Activated CD4-positive, alpha-beta T cell treated with anti-CD3 and anti-CD28 coated beads for 4 hours (primary cell): Measurements from ENCODE around the gene HOXD4.

Experiments used
- DNase-seq, 2 donors: peaks; one replicate each; pipeline ENCODE4 v3.0.0-alpha.2; 2020

The HOXD4 gene

DNA sequence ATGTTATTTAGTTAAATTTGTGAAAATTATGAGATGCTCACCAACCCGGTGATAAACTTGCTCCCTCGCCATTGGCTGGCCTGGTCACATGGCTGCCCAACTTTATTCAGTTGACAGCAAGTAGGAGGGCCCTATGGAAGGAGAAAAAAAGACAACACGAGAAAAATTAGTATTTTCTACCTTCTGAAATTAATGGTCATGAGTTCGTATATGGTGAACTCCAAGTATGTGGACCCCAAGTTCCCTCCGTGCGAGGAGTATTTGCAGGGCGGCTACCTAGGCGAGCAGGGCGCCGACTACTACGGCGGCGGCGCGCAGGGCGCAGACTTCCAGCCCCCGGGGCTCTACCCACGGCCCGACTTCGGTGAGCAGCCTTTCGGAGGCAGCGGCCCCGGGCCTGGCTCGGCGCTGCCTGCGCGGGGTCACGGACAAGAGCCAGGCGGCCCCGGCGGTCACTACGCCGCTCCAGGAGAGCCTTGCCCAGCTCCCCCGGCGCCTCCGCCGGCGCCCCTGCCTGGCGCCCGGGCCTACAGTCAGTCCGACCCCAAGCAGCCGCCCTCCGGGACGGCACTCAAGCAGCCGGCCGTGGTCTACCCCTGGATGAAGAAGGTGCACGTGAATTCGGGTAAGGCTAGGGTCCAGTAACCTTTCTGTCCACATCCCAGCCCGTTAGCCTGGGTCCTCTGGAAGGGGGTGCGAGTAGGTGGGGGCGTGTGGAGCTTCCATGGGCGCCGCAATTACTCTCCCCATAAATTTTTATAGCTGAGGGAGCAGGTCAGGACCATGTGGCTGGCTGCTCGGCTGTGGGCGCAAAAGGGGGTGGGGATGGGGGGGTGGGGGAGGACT, at the start of gene HOXD4:
HOXD4 (plus strand) TSS at position 109 of the 846 bp plus-strand sequence; CDS start at position 193, 84 bp downstream.
- DNase-seq = no peak

DNA sequence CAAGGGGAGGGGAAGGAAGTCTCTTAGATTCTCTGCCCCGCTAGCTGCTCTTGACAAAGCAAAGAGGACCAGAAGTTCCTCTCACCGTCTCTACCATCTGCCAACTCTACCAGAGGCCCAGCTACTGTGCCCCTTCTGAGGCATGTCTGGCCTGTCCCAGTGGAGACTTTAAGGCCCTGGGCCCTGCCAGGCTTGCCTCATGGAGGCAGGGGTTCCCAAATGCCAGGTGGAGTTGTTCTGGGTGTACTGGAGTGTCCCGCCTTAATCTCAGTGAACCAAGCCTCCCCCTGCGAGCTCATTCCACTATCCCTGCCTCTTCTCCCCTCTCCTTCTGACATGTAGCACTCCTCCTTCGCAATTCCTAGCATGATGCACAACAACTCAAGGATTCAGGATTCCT, 49.5 kb upstream of the HOXD4 start:
- DNase-seq = no peak

DNA sequence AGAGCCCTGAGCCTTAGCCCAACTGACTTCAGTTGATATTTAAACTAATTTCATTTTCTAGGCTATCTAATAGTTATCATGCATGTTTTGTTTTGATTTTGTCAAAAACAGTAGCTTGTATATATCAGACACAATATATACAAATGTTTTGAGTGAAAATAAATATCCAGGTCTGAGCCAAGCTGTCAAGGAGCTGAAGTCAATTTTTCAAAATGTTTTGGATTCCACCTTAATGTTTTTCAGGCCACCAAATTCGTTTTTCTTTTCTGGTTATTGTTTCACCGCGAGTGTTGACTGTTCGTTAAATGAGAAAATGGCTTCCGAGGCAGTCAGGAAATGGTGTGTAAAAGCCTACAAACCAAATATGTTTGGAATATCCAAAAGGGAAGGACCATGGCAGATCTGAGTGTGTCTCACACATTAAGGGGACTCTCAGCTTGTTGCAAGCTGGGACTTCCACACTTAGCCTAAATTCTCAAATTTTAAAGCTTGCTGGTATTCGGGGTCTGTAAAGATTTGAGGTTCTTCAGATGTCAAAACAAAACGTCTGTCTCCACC, 49.0 kb upstream of the HOXD4 start:
- no peak for DNase-seq

DNA sequence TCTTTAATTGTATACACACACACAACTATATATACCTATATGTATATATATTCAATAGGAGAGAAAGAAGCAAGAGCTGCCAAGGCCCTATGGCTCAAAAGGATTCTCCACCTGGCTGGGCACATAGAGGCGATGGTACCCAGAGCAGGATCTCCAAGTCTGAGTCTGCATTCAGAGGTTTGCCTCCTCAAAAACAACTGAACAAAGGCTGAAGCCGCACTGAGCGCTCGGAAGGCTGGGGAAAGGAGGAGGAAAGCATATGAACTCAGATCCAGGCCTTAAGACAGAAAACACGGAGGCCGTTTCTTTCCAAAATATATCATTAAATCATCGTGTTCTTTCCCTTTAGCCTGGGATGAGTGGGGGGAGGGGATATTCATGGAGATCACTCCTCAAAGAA, 48.2 kb upstream of the HOXD4 start:
- no peak for DNase-seq

DNA sequence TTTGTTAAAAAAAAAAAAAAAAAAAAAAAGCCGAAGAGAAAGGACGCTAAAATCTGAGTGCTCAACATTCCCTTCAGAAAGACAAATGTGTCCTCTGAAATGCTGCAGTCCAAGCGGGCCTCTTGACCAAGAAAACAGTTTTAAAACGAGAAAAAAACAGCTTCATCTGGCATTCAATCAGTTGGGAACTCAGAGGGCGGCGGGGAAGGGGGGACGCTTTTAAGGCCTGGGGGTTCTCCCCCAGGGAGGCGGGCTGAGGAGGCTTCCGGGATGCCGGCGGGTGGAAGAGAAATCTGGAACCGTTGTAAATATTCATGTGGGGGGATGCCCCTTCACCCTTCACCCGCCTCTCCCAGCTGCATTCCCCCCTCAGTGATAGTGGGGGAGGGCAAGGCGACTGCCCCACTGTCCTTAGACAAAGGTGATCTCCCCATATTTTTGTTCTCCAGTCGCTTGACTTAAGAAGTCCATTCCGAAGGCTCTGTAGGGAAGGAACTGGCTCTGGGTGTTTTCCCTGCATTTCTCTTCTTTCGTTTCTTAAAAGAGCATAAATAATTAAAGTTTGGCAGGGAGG, 47.5 kb upstream of the HOXD4 start:
- DNase-seq = no peak

DNA sequence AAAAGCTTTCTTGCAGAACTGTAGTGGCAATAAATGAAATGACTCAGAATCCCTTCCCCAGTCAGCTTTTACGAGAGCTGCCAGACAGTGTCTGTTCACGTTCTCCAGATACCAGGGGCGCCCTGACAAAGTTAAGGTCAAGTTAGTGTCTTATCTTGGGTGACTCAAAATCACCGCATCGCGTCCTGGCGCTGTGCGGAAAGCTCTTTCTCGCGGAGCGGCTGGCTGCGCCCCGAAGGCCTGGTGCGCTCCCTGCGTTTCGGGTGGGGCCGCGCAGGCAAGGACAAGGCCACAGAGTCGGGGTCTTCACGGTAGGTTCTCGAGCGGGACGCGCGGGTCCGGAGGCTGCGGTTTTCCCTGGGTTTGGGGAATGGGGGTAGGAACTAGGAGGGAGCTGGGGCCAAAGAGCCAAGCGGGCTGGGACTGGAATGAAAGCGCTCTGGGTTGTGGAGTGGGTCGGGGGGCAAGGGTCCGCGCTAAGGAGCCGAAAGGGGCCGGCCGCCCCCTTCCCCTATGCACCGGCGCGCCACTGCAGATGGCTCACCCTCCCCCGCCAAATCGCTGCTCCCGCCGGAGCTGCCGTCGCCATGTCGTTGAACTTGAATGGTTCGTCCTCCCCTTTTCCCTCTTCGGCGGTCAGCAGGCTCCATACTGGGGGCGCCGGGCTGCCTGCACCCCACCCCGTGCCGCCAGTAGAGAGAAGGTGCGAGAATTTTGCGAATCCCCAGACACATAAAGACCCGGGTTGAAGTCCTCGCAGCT, 46.9 kb upstream of the HOXD4 start:
- DNase-seq = no peak

DNA sequence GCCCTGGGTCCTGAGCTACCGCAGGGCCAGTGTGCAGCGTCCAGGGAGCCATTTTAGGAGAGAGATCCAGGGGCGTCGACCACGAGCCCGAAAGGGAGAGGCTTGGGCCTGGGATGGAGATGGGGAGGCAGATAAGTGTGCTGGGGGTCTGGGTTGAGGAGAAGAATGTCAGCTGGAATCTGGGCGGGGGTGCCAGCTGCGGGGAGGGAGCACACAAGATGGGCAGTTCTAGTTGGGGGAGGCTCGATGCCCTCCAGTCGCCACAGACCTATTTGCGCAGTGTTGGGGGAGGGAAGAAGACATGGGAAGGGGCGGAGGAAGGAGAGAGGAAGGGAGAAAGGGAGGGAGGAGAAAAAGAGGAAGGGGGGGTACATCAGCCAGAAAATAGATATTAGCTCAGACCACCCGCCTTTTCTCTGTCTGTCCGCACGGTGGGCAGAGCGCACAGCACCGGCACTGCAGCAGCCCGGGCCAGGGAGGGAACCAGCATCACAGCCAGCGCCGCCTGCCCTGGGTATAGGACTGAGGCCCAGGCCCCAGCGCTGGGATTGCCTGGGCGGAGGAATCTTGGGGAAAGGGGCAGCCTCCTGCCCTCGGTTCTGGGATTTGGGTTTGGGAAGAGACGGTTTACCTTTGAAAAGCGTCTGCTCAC, 46.1 kb upstream of the HOXD4 start:
- DNase-seq = no peak

DNA sequence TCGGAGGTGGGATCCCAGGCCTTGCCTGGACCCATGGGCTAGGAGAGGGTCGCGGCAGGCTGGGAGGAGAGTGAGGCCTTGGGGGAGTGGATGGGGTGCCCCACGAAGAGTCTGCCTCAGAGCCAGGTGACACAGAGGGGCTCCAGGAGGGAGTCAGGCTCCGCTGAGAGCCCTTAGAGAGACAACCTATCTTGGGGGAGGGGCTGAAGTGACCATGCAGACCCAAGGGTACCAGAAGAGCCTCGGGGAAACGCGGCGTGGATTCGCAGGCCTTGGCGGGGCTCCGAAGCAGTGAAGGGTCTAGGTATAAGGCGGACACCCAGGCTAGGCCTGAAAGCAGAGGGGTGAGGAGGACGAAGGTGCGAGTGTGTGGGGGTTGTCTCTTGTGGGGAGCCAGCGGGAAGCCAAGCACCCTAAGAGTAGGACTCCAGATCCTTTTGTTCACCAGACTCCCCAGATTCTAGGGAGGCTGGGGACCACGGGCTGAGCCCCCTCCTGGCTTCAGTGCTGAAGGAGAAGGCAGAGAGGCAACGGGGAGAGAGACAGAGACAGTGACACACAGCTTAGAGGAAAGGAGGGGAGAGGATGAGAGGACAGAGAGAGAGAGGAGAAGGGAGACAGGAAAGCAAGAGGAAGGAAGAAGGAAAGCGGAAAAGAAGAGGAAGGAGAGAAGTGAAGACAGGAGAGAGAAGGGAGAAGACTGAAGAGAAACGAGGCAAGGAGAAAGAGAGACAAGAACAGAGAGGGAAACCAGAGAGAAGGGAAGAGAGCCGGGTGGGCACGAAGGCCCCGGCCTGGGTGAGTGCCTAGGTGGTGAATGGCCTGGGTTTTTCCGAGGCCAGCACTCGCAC, 45.4 kb upstream of the HOXD4 start:
- no peak for DNase-seq

DNA sequence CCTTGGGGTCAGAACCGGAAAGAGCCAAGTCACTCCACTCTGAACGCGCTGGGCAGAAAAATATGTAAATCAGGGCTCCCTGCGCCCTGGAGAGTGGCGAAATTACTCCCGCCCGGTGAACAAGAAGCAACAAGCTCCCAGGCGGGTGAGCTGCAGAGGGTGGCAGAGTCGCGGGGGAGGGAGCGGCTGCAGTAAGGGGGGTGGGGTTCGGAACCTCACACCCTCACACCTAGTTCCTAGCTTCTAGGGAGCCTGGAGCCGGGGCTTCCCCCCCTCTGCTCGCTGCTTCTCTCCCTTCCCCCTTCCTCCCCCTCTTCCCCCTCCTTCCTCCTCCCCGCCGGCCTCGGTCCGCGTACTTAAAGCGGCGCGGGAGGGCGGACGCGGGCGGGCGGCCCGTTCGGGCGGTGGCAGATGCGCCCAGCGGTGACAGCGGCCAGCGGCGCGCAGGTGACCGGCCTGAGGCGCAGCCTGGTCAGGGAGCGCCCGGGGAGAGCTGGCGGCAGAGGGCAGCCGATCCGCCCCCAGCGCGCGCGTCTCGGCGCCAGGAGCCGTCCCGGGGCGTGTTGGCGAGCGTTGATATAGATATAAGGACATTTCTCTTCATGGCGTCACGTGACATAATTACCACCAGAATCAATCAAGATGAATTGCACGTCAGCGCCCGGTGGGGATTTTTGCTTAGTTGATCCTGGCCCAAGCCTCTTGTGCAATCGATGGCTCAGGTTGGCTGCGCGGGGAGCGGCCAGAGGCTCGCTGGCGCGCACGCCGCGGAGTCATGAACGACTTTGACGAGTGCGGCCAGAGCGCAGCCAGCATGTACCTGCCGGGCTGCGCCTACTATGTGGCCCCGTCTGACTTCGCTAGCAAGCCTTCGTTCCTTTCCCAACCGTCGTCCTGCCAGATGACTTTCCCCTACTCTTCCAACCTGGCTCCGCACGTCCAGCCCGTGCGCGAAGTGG, 44.5 kb upstream of the HOXD4 start, which contains the start of gene HOXD11:
HOXD11 (plus strand) TSS at position 700 of the 959 bp plus-strand sequence; CDS start at position 776, 76 bp downstream.
- DNase-seq = no peak

DNA sequence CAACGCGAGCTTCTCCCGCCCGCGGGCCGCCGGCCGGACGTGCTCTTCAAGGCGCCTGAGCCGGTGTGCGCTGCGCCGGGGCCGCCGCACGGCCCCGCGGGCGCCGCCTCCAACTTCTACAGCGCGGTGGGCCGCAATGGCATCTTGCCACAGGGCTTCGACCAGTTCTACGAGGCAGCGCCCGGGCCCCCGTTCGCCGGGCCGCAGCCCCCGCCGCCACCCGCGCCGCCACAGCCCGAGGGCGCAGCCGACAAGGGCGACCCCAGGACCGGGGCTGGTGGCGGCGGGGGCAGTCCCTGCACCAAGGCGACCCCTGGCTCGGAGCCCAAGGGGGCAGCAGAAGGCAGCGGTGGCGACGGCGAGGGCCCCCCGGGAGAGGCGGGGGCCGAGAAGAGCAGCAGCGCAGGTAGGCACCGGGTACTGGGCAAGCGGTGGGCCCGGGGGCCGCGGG, 43.6 kb upstream of the HOXD4 start:
- DNase-seq = no peak

DNA sequence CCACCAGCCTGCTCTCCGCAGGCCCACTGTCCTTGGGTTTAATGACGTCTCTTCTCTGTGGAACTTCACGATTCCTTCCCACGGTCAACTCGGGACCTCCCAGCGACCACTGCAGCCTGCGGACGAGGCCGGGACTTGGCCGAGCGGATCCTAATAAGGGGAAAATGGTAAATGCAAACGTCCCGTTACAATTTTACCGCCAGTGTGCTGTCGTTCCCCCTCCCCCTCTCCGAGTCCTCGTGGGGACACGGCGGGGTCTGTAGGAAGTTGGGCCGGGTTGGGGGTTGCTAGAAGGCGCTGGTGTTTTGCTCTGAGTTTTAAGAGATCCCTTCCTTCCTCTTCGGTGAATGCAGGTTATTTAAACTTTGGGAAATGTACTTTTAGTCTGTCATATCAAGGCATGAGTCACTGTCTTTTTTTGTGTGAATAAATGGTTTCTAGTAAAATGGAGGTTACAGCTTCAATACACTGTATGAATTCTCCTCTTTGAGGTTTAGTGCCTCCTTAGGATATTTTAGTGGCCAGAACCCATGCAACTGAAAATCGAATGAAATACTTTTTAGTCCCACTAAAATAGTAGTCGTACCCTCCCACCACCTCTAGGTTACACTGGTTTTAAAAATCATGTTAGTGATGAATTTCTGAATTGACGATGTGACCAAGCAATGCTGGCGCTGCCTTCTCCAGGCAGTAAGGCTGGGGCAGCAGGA, 42.0 kb upstream of the HOXD4 start:
- DNase-seq = no peak

DNA sequence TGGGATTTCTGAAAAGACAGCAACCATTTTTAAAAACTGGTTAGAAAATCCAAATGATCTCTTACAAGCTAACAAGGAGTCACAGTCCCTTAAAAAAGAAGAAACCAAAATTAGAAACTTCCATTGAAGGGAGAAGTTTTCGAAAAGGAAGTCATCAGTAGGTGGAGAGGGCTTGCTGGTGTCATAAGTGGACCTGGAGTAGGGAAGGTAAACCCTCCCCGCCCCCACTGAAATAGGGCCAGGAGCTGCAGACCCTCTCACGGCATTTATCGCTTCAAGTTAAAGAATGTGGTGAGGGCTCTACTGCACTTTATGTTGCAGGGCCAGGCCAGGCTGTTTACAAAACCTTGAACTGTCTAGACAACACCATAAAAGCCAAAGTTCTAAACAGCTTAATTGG, 41.4 kb upstream of the HOXD4 start:
- no peak for DNase-seq

DNA sequence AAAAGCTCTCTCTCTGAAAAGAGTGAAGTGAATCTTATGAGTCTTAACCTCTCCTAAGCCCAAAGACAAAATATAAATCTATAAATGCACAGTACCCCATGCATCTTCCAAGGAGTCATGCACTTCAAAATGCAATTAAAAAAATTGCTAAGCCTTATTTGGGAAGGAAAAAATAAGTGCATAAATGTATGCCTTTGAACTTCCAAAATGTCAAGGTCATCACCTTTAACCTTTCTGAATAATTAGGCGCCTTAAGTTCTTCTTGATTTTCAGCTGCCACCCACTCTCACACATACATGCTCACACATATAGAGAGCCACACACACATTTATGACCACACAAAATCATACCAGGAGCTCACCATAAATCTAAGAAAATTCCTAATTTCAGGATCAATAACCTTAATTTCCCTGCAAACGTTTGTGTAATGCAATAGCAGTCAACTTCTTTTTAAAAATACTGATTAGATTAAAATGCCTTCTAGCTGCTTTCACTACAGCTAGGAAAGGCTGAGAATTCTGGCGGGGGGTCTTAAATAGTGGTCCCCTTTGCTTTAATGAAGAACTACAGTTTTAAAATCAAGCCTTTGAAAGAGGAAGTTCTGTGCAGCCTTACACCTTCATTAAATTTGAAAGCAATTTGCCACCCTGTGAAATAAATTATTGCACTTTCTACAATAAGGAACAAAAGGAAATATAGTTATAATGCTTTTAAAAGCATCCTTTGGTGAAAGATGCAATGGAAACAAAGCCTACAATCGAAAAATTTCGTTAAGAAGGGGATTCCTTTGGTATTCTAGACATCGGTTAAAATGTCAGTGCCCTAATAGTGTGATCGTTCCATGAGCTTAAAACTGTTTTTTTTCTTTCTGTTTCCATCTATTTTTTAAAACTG, 40.7 kb upstream of the HOXD4 start:
- no peak for DNase-seq

DNA sequence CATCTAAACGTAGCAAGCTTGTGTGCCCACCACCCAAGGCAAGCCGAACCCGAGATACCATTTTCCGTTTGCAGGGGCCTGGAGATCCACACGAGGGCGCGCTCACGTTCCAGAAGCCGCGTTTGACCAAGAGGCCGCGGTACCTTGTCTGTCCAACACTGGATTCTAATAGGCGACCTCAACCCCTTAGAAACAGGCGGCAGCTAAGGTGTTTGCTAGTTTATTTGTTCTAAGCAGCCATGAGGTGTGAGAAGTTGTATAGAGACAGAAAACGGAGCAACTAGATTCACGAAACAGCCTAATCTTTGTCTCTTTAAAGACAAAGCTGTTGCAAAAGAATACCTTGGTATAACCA, 40.1 kb upstream of the HOXD4 start:
- DNase-seq = no peak

DNA sequence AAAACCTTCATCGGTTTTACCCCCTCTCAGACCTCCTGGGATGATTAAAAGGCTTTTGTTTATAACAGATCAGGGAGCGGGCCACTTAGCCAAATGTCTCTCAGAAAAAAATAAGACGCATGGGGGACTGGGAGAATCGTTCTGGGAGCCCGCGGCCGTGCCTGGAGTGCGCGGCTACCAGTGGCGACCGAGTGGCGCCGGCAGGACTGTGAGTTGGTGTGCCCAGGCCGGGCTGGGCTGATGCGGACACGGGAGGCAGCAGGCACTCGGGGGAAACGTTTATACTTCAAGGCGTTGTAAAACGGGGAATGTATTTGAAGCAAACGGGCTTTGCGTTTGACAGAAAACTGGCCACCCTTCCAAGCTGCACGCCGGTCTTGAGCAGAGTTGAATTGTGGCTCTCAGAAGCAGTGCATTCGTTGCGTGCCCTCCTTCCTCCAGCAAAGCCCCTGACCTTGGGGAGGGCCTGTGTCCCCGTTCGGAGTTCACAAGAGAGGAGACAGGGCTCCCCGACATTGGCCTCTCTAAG, 39.4 kb upstream of the HOXD4 start:
- DNase-seq = no peak

DNA sequence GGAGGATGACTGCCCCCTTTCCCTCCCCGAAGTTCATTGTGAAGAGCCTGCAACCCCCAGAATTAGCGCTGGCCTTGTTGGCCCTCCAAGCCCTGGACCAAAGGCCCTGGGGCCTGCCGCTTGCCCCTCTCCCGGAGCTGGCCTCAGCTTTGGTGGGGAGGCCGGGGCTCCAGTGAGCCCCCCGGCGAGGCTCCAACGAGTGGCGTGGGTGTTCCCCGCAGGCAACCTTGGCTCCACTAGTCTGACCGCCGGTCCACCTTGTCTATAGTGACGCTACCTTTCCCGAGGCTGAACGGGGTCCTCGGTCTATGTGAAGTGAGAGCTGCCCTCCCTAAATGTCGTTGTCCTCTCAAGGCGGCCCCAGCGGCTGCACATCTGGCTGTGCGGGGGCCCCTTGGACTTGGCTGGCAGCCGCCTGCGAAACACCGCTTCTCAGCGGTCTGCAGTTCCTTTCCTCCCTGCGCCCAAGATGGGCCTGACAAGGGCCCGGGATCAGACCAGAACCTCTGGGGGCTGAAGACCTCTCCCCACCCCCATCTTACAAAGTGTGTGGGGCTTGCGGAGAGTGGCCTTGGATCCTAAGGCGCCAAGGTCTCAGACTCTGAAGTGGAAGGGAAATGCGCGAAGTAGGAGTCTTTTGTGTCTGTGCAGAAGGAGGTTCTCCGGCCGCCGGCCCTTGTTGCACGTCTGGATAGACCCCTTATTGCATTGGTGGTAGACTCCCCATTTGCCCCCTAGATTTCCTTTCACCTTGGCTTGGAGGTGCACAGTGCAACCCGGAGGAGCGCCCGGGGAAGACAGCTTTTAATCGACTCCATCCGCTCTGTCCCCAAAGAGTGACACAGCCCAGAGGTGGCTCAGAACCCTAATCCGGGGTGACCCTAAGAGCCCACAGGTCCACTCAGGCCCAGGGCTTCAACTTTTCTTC, 38.7 kb upstream of the HOXD4 start:
- no peak for DNase-seq

DNA sequence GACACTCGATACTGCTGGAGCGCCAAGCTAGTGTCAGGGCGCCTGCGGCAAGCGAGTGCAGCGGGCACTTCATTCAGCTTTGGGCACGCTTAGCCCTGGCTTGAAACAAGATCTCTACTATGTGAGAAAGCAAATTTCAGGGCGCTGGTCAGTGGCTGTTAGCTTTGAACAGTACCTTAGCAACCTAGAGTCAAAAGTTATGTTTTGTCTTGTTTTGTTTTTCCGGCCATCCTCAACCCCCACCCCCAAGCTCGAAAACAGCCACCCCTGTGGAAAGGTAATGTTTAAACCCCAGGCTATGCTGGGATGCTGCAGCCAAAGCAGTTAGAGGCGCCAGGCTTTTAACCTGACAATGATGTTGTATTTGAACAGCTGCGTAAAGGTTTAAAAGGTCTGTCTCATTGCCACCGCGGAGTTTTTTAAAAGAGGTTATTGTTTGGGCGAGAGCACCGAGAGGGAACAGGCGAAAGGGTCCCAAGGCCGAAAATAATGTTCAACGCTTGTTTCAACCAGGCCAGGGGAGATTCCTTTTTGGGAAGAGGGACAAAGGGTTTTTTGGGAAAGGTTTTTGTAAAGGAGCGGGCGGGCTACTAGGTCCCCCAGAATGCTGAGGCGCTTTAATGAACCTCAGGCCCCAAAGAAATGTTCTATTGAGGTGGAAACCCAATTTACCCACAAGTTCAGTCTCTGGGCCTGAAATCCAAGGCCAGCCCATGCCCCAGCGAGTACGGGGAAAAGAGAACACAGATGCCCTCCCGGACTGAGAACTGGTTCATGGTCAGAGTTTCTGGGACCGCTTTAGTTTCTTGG, 37.0 kb upstream of the HOXD4 start:
- no peak for DNase-seq
